NB4 (cell line): Measurements from ENCODE around the gene IP6K2.

ENCODE experiments used
- DNase-seq: peaks from one replicate; pipeline ENCODE4 v3.0.0; 2010; ENCODE audit warnings: low read depth
- H3K4me3 ChIP-seq: one replicate; pipeline ENCODE4 v1.5.1; 2011; ENCODE audit warnings: mild to moderate bottlenecking, low read depth, low read length, moderate library complexity
- MYC ChIP-seq: IDR thresholded peaks from 2 replicates; pipeline ENCODE4 v1.6.1; 2011; ENCODE audit warnings: low read depth, low read length
- POLR2A ChIP-seq: IDR thresholded peaks from 2 replicates; pipeline ENCODE4 v1.6.1; 2011; ENCODE audit warnings: mild to moderate bottlenecking; ENCODE audit not compliant: insufficient read length; ENCODE audit errors: extremely low read depth
- TF ChIP-seq, protein P1 (sequence below): IDR thresholded peaks from 2 replicates; pipeline ENCODE4 v1.6.1; 2011; ENCODE audit warnings: low read depth, low read length
- TF ChIP-seq, protein P2 (sequence below): IDR thresholded peaks from one replicate; pipeline ENCODE4 v1.5.1; 2012; ENCODE audit warnings: low read depth, low read length

The IP6K2 gene

DNA sequence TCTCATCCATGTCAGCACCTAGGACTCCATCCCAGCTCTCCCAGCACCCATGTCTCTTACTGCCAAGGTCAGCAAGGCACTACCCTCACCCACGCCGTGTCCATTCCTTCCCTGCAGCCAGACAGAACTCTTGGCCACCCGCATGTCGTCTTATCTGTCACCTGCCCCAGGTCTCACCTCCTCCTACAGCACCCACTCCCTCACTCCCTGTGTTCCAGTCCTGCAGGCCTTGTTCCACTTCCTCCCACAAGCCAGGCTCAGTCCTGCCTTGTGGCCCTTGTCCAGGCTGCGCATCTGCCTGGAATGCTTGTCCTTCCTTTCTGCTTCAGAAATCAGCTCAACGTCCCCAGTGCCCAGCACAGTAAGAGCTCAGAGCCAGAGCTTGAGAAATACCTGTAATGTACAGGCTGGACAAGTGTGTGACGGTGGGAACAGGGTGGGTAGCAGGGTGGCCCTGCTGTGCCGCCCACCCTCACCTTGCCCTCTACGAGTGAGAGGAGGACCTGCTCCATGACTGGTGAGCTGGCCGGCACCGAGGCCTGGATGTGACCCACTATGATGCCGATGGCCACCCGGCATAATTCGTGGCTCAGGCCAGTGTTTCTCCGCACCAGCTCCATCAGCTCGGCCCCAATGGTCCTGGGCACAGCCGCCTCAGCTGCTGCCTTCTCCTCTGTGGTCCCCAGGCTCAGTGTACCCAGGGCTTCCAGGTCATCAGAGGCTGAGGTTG, 36.0 kb downstream of the IP6K2 start:
- DNase-seq, result no peak
- TF ChIP-seq, protein P1, sequence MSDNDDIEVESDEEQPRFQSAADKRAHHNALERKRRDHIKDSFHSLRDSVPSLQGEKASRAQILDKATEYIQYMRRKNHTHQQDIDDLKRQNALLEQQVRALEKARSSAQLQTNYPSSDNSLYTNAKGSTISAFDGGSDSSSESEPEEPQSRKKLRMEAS, result no peak
- TF ChIP-seq, protein P2, sequence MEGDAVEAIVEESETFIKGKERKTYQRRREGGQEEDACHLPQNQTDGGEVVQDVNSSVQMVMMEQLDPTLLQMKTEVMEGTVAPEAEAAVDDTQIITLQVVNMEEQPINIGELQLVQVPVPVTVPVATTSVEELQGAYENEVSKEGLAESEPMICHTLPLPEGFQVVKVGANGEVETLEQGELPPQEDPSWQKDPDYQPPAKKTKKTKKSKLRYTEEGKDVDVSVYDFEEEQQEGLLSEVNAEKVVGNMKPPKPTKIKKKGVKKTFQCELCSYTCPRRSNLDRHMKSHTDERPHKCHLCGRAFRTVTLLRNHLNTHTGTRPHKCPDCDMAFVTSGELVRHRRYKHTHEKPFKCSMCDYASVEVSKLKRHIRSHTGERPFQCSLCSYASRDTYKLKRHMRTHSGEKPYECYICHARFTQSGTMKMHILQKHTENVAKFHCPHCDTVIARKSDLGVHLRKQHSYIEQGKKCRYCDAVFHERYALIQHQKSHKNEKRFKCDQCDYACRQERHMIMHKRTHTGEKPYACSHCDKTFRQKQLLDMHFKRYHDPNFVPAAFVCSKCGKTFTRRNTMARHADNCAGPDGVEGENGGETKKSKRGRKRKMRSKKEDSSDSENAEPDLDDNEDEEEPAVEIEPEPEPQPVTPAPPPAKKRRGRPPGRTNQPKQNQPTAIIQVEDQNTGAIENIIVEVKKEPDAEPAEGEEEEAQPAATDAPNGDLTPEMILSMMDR, result no peak
- TF ChIP-seq MYC (no peak), POLR2A (no peak)
- no peak overlapping the region for H3K4me3 ChIP-seq

DNA sequence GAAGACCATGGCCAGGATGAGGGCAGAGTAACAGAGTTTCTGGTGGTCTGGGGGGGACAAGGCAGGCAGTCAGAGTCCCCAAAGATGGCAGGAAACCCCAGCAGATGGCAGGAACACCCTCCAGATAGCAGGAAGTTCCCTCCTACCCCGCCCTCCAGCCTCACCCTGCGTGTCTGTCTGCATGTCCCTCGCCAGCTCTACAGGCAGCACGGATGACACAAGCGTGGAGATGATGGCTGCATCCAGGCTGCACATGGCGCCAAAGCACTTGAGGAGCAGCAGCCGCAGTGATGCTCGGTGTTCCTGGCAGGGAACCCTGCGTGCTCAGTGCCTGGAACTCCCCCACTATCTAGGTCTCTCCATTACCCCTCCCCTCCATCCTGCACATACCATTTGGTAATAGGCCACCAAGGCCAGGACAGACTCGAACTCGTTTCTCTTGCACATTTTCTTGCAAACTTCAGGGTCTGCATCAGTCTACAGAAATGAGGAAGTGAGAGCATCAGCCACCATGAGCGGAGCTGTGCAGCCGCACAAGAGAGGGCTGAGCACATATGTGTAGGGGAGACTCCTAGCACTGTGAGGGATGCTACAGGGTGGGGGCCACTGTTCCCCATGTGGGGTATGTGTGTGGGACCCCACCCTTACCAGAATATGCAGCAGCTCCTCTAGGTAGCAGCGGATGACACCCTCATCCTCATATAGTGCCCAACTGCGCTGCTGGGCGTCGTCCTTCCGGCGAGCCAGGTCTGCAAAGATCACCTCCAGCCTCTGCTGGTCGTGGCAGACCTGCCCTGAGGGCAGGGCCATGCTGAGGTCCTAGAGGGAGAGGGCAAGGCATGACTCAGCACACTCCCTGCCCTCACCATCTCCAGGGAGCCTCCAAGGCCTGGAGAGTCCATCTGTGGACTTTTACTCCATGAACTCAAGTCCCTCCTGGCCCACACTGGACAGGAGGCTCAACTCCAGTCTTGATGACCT, 37.3 kb downstream of the IP6K2 start:
- no peak for DNase-seq
- TF ChIP-seq POLR2A, result no peak
- no peak for TF ChIP-seq MYC
- TF ChIP-seq, protein P2, result no peak
- TF ChIP-seq, protein P1, result no peak
- no peak overlapping the region for H3K4me3 ChIP-seq

DNA sequence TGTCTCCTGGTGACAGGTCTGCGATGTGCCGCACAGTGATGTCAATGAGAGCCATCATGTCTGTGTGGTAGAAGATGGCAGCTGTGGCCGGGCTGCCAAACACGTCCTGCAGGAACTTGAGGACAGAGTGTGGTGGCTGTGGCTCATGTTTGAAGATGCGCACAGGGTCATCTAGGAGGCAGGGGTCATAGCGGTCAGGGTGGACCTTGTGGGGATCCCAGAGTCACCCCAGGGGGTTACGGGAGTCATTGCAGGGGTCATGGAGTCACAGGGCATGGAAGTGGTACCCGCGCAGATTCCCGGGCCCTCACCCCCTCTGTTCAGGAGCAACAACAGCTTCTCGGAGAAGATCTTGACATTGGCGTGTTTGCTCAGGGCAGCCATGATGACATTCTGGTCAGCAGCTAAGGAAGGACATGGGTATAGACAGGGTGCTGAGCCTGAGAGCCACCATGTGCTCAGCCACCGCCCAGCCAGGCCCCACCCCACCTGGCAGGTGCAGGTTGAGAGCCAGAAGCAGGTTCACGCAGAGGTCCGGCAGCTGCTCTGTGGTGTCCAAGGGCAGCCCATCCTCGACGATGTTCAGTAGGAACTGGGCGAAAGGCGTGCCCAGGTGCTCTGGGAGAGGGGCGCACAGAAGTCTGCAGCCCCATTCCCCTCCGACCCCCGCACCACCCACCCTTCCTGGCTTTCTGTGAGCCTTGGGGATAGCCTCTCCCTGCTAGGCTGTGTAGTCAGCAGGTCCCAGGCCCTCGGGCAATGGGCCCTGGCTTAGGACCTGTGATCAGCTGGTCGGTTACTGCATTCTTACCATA, 38.2 kb downstream of the IP6K2 start:
- DNase-seq, result no peak
- H3K4me3 ChIP-seq, result no peak overlapping the region
- TF ChIP-seq, protein P2, result no peak

DNA sequence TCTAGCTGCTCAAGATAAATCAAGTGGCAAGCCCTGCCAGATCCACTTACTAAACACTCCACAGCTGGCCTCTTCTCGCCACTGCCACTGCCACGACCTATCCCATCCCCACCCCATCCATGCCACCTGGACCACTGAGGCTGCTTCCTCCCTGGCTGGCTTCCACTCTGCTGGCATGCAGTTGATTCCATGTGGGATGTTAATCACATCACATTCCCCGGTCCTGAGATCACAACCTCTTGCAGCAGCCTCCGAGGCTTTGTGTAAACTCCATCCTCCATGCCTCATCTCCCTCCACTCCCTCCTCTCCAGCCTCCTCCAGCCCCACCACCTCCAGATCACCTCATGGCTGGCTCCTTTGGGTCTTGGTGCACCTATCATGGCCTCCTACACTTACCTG, 39.0 kb downstream of the IP6K2 start:
- H3K4me3 ChIP-seq, result no peak overlapping the region
- TF ChIP-seq MYC, result no peak
- TF ChIP-seq POLR2A, result no peak
- DNase-seq, result no peak

DNA sequence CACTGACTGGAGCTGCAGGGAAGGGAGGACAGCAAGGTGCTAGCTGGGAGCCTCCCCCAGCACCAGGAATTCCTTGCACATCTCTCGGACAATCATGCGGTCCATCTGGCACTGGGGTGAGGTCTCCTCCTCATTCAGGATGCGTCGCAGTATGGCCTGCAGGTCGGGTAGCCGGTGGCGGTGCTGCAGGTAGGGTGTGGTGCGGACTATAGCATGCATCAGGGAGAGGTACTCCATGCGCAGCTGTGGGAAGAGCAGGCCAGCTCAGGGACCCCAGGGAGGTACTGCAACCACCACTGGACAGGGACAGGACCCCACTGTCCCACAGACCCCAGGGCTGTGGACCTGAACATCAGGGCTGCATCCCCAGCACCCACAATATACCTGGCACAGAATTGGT, 42.5 kb downstream of the IP6K2 start:
- DNase-seq, result no peak

More for the DNA sequence above, 42.5 kb downstream of the IP6K2 start:
- no peak overlapping the region for H3K4me3 ChIP-seq
- TF ChIP-seq, protein P2, result no peak
- TF ChIP-seq MYC (no peak), POLR2A (no peak)
- TF ChIP-seq, protein P1, result no peak
